Measurements from ENCODE around the gene ZNF830. TPM values are rescaled to one million over a fixed set of nuclear protein-coding genes. Genes with fewer than 3 reads are reported as not detected.

ZNF830 gene
- total RNA-seq, 1 experiment from 2014 or later = 19.2 TPM

- H3K18ac ChIP-seq (ENCODE audit: insufficient read length, low read depth, low read length) = no peak overlapping the region
- H3K23ac ChIP-seq (ENCODE audit: insufficient read length, low read depth, low read length) = no peak overlapping the region
- H2BK120ac ChIP-seq (ENCODE audit: low read depth, low read length, poor library complexity, severe bottlenecking) = no peak overlapping the region
- H4K20me1 ChIP-seq (ENCODE audit: control insufficient read depth, insufficient read depth, insufficient read length) = no peaks in the 10 kb centered on the region
- H2AK5ac ChIP-seq (ENCODE audit: insufficient read length, low read length) = no peak overlapping the region
- no peak for TF ChIP-seq CTCF (conservative IDR thresholded peaks at IDR 0.05)
- Mint-ChIP-seq H3K4me1 (peaks cover 0 to 2% of the 10 kb centered on the region in 2 experiments; a peak in 1 of 4 replicates), H3K9me3 (no peaks in the 10 kb centered on the region), H3K4me3 (no peak overlapping the region), H3K36me3 (ENCODE audit: insufficient read depth in 1 of 3, low read depth in 3 of 3) (peaks cover 56 to 97% (median 94%) of the 10 kb centered on the region in 3 experiments), H3K27me3 (ENCODE audit: low read depth) (no peaks in the 10 kb centered on the region; the same call in 1 of the 2 replicates), H3K27ac (no peak overlapping the region)
- H2BK5ac ChIP-seq (ENCODE audit: insufficient read length, low read length) = no peak overlapping the region
- no peaks in the 10 kb centered on the region for H3K23me2 ChIP-seq (ENCODE audit: insufficient read length, low read depth, low read length, poor library complexity, severe bottlenecking)
- no peak overlapping the region for H3K4me2 ChIP-seq (ENCODE audit: insufficient read depth, insufficient read length, low read length)
- H3K9me3 ChIP-seq (ENCODE audit: control insufficient read depth, low read depth, low read length) = no peaks in the 10 kb centered on the region
- H3K9ac ChIP-seq (ENCODE audit: extremely low read depth, insufficient read length, low read length) = no peak overlapping the region
- WGBS (ENCODE audit: extremely low coverage, insufficient read length, low lambda C conversion rate) = no CpG with 5 or more reads among the region's 2 CpGs
- H3K56ac ChIP-seq (ENCODE audit: insufficient read length, low read depth, low read length) = no peak overlapping the region
- no peak overlapping the region for H3T11ph ChIP-seq (ENCODE audit: low read length)
- no peak overlapping the region for H2BK12ac ChIP-seq (ENCODE audit: insufficient read length, low read depth, low read length)
- H3K27me3 ChIP-seq (ENCODE audit: insufficient read depth, low read length) = no peaks in the 10 kb centered on the region
- no peak overlapping the region for H2BK20ac ChIP-seq (ENCODE audit: low read depth, low read length, poor library complexity, severe bottlenecking)
- H4K8ac ChIP-seq (replicated peaks; ENCODE audit: insufficient read length, low read depth, low read length) = no peak overlapping the region
- no peaks in the 10 kb centered on the region for H3K4me1 ChIP-seq (ENCODE audit: insufficient read depth, low read length)
- no peaks in the 10 kb centered on the region; the same call in 1 of the 2 replicates for H3K79me2 ChIP-seq (ENCODE audit: insufficient read depth, low read length)
- H2AFZ ChIP-seq (ENCODE audit: low read length) = no peak overlapping the region
- H3K27ac ChIP-seq (ENCODE audit: insufficient read length, low read depth, low read length) = no peak overlapping the region
- H3K14ac ChIP-seq (ENCODE audit: insufficient read depth, low read length) = no peak overlapping the region
- no peak overlapping the region for H4K5ac ChIP-seq (ENCODE audit: insufficient read length, low read depth, low read length)
- no peaks in the 10 kb centered on the region for H3K79me1 ChIP-seq (ENCODE audit: insufficient read depth, low read depth, low read length, poor library complexity, severe bottlenecking)
- DNase-seq = no peak
- no peak overlapping the region for H2BK15ac ChIP-seq (ENCODE audit: low read depth, low read length)
- H4K91ac ChIP-seq (ENCODE audit: insufficient read length, low read depth, low read length) = no peak overlapping the region
- H3K4ac ChIP-seq (ENCODE audit: low read depth, low read length) = no peak overlapping the region
Measured at GRCh38 chr17:34988644-34989043, 27.3 kb downstream of the ZNF830 start.
